Umbilical cord (tissue), 2 donors: ENCODE data around the gene STK38L. TPM values are rescaled to one million over a fixed set of nuclear protein-coding genes. Genes with fewer than 3 reads are reported as not detected.

Source experiments
- DNase-seq: peaks from one replicate; pipeline ENCODE4 v3.0.0-alpha.2; 2015; ENCODE audit warnings: low spot score
- total RNA-seq: library from RNA; depleted of rRNA; stranded (reverse); fragments of >200 nt; gene quantifications from one replicate; pipeline ENCODE4 v1.2.3, GENCODE V29; 2014; ENCODE audit warnings: low replicate concordance; ENCODE audit not compliant: insufficient read depth

STK38L gene
- total RNA-seq, 1 donor from 2014 or later = 257 TPM

- no peak for DNase-seq
Measured at GRCh38 chr12:27345376-27345775, 101.3 kb downstream of the STK38L start.

DNA sequence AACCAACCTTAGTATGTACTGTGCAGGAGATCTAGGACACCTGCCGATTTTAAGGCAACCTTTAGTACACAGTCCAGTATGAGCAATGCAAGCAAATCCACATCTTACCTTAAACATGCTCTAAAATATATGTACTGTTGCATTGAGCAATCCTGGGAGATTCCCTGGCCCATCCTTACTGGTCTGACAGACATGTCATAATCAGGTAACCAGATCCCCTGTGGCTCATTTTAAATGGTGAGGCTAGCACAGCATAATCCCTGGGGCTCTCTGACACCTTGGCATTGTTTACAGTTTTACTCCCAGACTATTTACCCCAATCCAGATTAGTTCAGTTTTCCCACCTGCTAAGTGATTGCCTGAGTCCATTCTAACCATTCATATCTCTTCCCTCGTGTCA, 103.7 kb downstream of the STK38L start:
- DNase-seq = no peak

GRCh38 chr12:27351476-27351875, 107.4 kb downstream of the STK38L start:
- DNase-seq = no peak

GRCh38 chr12:27355486-27355885, 111.4 kb downstream of the STK38L start:
- no peak for DNase-seq

DNA sequence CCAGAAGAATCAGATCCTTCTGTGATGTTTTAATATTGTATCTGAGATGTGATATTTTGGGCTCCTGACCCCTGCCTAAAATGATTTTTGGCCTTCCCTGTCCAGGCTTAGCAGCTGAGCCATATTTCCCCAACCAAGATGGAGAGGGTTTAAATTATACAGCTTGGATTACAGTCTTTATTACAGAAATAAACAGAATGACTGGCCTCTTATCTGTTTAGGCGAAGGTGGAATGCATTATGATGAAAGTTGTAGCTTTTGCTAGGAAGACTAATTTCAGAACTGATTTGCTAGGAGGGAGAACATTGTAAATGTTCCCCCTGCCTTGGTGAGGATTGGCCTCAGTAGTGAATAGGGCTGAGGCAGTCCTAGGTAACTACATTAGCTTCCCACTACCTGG, 111.9 kb downstream of the STK38L start:
- DNase-seq = no peak

GRCh38 chr12:27359578-27360340, 115.7 kb downstream of the STK38L start:
- DNase-seq = no peak

GRCh38 chr12:27361372-27361771, 117.3 kb downstream of the STK38L start:
- DNase-seq = no peak

- no peak for DNase-seq
Measured at GRCh38 chr12:27366621-27367020, 122.5 kb downstream of the STK38L start.

DNA sequence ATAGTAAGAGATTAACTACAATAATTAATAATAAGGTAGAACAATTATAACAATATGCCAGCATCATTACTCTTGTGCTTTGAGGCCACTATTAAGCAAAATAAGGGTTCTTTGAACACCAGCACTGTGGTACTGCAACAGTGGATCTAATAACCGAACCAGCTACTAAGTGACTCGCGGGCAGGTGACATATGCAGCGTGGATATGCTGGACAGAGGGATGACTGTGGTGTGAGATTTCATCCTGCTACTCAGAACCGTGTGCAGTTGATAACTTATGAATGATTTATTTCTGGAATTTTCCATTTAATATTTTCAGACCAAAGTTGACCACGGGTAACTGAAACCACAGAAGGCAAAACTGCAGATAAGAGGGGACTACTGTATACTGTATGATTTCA, 123.0 kb downstream of the STK38L start:
- DNase-seq = no peak

Other genes with a start within 250 kb of the STK38L start
- 45.3 TPM for gene TM7SF3, start 229.9 kb upstream of the STK38L start, total RNA-seq
- gene MED21, start 221.7 kb upstream of the STK38L start, total RNA-seq = 71.0 TPM
- gene C12orf71, start 161.7 kb upstream of the STK38L start, total RNA-seq = 7.7 TPM
- gene BMAL2, start 88.5 kb downstream of the STK38L start, total RNA-seq = 22.4 TPM
- 14.2 TPM for gene SMCO2, start 202.4 kb downstream of the STK38L start, total RNA-seq